HCT116 (cell line): ENCODE measurements around the gene USP24. TPM values are rescaled to one million over a fixed set of nuclear protein-coding genes. Genes with fewer than 3 reads are reported as not detected.

Source experiments
- ATAC-seq: fragments of 200-7000 bp; cut with Tn5 transposase; 2 replicates; pipeline ENCODE4 v1.9.1; 2020; ENCODE audit warnings: mild to moderate bottlenecking, moderate library complexity
- BruUV-seq: library from RNA; stranded (reverse); fragments of 400-500 nt; replicated peaks from 2 replicates; lab custom pipeline; 2021; lab: Mats Ljungman, UMichigan
- CTCF ChIA-PET: fragments of 300-600 bp; sonication (Branson Sonifier 250); formaldehyde crosslinking; loops from one replicate; lab custom pipeline; 2021; ENCODE audit warnings: antibody characterized with exemption; lab: Charles Lee
- POLR2A ChIA-PET: fragments of 300-600, 350-600 bp; sonication (Branson Sonifier 250); formaldehyde crosslinking; loops from one replicate; lab custom pipeline; 2021; ENCODE audit warnings: antibody characterized with exemption; lab: Charles Lee
- RAD21 ChIA-PET, 2 experiments: fragments of 300-600 bp; sonication (Branson Sonifier 250); formaldehyde crosslinking; loops; one replicate each; lab custom pipeline; 2023; ENCODE audit warnings: low total read pairs in 2 of 2; ENCODE audit not compliant: uncharacterized antibody in 2 of 2, unreplicated experiment in 2 of 2, low non-redundant PET in 1 of 2; lab: Charles Lee
- DNase-seq: peaks from one replicate; pipeline ENCODE4 v3.0.0-alpha.2; 2010; ENCODE audit warnings: low read depth, low spot score
- H2AFZ ChIP-seq: fragments of 200-600 bp; shearing (Covaris generic), sonication (generic); 2 replicates; pipeline ENCODE4 v1.6.1; 2017; ENCODE audit warnings: low read depth, mixed run types, mixed read lengths, antibody characterized with exemption, low read length; ENCODE audit not compliant: poor library complexity, severe bottlenecking
- H3K27ac ChIP-seq: 2 replicates; pipeline ENCODE4 v1.5.1; 2012; ENCODE audit warnings: low read depth, low read length
- H3K27me3 ChIP-seq: fragments of 200-600 bp; sonication (generic); 2 replicates; pipeline ENCODE4 v1.6.1; 2016; ENCODE audit warnings: mixed run types, low read length, mixed read lengths; ENCODE audit not compliant: insufficient read depth
- H3K36me3 ChIP-seq, 2 experiments: fragments of 200-500 bp in 1 of 2; fragments of 200-600 bp in 1 of 2; sonication (Bioruptor generic) in 1 of 2; sonication (generic) in 1 of 2; 2 replicates each; pipeline versions ENCODE4 v1.5.1 to v1.6.1; 2014 to 2016; ENCODE audit warnings: low read length in 2 of 2, inconsistent platforms in 1 of 2, mixed read lengths in 1 of 2, mixed run types in 1 of 2; ENCODE audit not compliant: insufficient read depth in 2 of 2, control insufficient read depth in 1 of 2
- H3K4me1 ChIP-seq, 2 experiments: fragments of 200-600 bp in 1 of 2; sonication (generic) in 1 of 2; 2 replicates each; pipeline versions ENCODE4 v1.5.1 to v1.6.1; 2012 to 2017; ENCODE audit warnings: low read length in 2 of 2, inconsistent platforms in 1 of 2, mild to moderate bottlenecking in 1 of 2, mixed read lengths in 1 of 2, mixed run types in 1 of 2, moderate library complexity in 1 of 2; ENCODE audit not compliant: insufficient read depth in 2 of 2, control insufficient read depth in 1 of 2
- H3K4me2 ChIP-seq: fragments of 200-600 bp; sonication (generic); 2 replicates; pipeline ENCODE4 v1.6.1; 2017; ENCODE audit warnings: mixed run types, low read length, mixed read lengths
- H3K4me3 ChIP-seq, 2 experiments: fragments of 200-600 bp in 1 of 2; sonication (generic) in 1 of 2; replicated peaks in 1 of 2; 2 replicates each; pipeline ENCODE4 v1.5.1; 2011 to 2016; ENCODE audit warnings: low read length in 2 of 2, control low read depth in 1 of 2, low read depth in 1 of 2, mild to moderate bottlenecking in 1 of 2, mixed read lengths in 1 of 2, mixed run types in 1 of 2
- H3K79me2 ChIP-seq: fragments of 200-600 bp; sonication (generic); 2 replicates; pipeline ENCODE4 v1.6.1; 2017; ENCODE audit warnings: mild to moderate bottlenecking, mixed run types, low read length, moderate library complexity, mixed read lengths; ENCODE audit not compliant: insufficient read depth
- H3K9ac ChIP-seq: fragments of 200-600 bp; sonication (generic); 2 replicates; pipeline ENCODE4 v1.6.1; 2016; ENCODE audit warnings: low read length, mixed read lengths
- H3K9me2 ChIP-seq: fragments of 200-600 bp; sonication (generic), shearing (Covaris generic); 2 replicates; pipeline ENCODE4 v1.6.1; 2017; ENCODE audit warnings: mixed run types, mild to moderate bottlenecking, moderate library complexity; ENCODE audit not compliant: insufficient read depth
- H3K9me3 ChIP-seq, 2 experiments: fragments of 200-500 bp in 1 of 2; fragments of 200-600 bp in 1 of 2; sonication (Bioruptor generic) in 1 of 2; sonication (generic) in 1 of 2; 2 replicates each; pipeline ENCODE4 v1.6.1; 2014 to 2017; ENCODE audit warnings: low read length in 2 of 2, mixed read lengths in 2 of 2, inconsistent platforms in 1 of 2, low read depth in 1 of 2, mild to moderate bottlenecking in 1 of 2, mixed run types in 1 of 2, moderate library complexity in 1 of 2; ENCODE audit not compliant: control insufficient read depth in 1 of 2, insufficient read depth in 1 of 2
- H4K20me1 ChIP-seq: fragments of 200-600 bp; sonication (generic), shearing (Covaris generic); 2 replicates; pipeline ENCODE4 v1.6.1; 2017; ENCODE audit warnings: mixed run types, mild to moderate bottlenecking, moderate library complexity; ENCODE audit not compliant: insufficient read depth
- ATF3 ChIP-seq: IDR thresholded peaks from 2 replicates; pipeline ENCODE4 v1.6.1; 2012
- CEBPB ChIP-seq: IDR thresholded peaks from 2 replicates; pipeline ENCODE4 v1.6.1; 2012; ENCODE audit warnings: low read depth
- EGR1 ChIP-seq: IDR thresholded peaks from 2 replicates; pipeline ENCODE4 v1.6.1; 2012; ENCODE audit warnings: low read depth
- POLR2A ChIP-seq: IDR thresholded peaks from 2 replicates; pipeline ENCODE4 v1.7.0; 2011; ENCODE audit warnings: borderline replicate concordance; ENCODE audit not compliant: insufficient read depth, insufficient read length; ENCODE audit errors: extremely low read depth
- POLR2AphosphoS5 ChIP-seq: IDR thresholded peaks from 2 replicates; pipeline ENCODE4 v1.6.1; 2011; ENCODE audit warnings: mild to moderate bottlenecking, low read depth, low read length, moderate library complexity
- REST ChIP-seq: IDR thresholded peaks from 2 replicates; pipeline ENCODE4 v1.6.1; 2012; ENCODE audit warnings: low read depth
- SIN3A ChIP-seq: IDR thresholded peaks from 2 replicates; pipeline ENCODE4 v1.6.1; 2012; ENCODE audit warnings: low read depth
- SRF ChIP-seq: IDR thresholded peaks from 2 replicates; pipeline ENCODE4 v1.6.1; 2012; ENCODE audit warnings: low read depth
- TCF7L2 ChIP-seq: IDR thresholded peaks from 2 replicates; pipeline ENCODE4 v1.7.0; 2011; ENCODE audit warnings: borderline replicate concordance, inconsistent platforms; ENCODE audit not compliant: insufficient read depth, insufficient read length; ENCODE audit errors: extremely low read depth
- YY1 ChIP-seq: IDR thresholded peaks from 2 replicates; pipeline ENCODE4 v1.6.1; 2011; ENCODE audit warnings: low read length, low read depth, moderate library complexity, mild to moderate bottlenecking; ENCODE audit not compliant: insufficient replicate concordance; ENCODE audit errors: extremely low read depth
- ZFX ChIP-seq: fragments of 450-650 bp; IDR thresholded peaks from 2 replicates; pipeline ENCODE4 v1.6.1; 2017
- ZNF274 ChIP-seq: fragments of 200-500 bp; sonication (Bioruptor generic); IDR thresholded peaks from 2 replicates; pipeline ENCODE4 v1.6.1; 2014; ENCODE audit warnings: mild to moderate bottlenecking, low read depth, low read length, inconsistent platforms
- intact Hi-C: fragments of 100-400 bp; cut with micrococcal nuclease; formaldehyde crosslinking; loops from 2 replicates; pipeline ENCODE4 v1.10.0; 2022
- total RNA-seq: library from RNA; stranded (reverse); gene quantifications from one replicate; pipeline ENCODE4 v1.2.1, GENCODE V29; 2021; ENCODE audit not compliant: unreplicated experiment

USP24 gene
- total RNA-seq, 1 experiment from 2014 or later, result 34.2 TPM

GRCh38 chr1:55141295-55141893 lies 73.8 kb downstream of the USP24 start:
- Histone ChIP-seq H3K9me2 (no peaks in the 10 kb centered on the region), H3K27ac (no peak overlapping the region), H3K9me3 (no peaks in the 10 kb centered on the region), H3K79me2 (no peaks in the 10 kb centered on the region), H3K4me1 (no peaks in the 10 kb centered on the region), H3K36me3 (peaks cover 33 to 39% of the 10 kb centered on the region in 2 experiments), H4K20me1 (no peaks in the 10 kb centered on the region), H3K27me3 (no peaks in the 10 kb centered on the region), H3K4me3 (no peak overlapping the region), H3K9ac (no peak overlapping the region), H3K4me2 (no peak overlapping the region), H2AFZ (no peak overlapping the region)
- CTCF ChIA-PET, result interaction anchor here (1.5 kb wide), 1 partner anchor 136 kb away, joined by 3 read pairs; no protein-coding TSS in a partner anchor
- intact Hi-C loops, result loop anchor here (5.0 to 10.0 kb wide), 4 partner anchors 71 to 1573 kb away; no protein-coding TSS in a partner anchor
- no peak for DNase-seq
- TF ChIP-seq POLR2A (no peak), TCF7L2 (no peak), CEBPB (no peak), POLR2AphosphoS5 (no peak), ZNF274 (no peak), ZFX (no peak), SIN3A (no peak), YY1 (no peak), EGR1 (no peak), SRF (no peak), ATF3 (no peak), REST (no peak)
- POLR2A ChIA-PET, result no interaction called here
- ATAC-seq, result no peak
- BruUV-seq, result no TSS peak
- RAD21 ChIA-PET, result no interaction called here
